Measurements from ENCODE around the gene CCL3.
"Not testable (repeated sequence)": the region's sequence is repeated elsewhere in the genome, so short reads cannot be mapped to it uniquely, and the experiment has no call there.

The CCL3 gene

DNA sequence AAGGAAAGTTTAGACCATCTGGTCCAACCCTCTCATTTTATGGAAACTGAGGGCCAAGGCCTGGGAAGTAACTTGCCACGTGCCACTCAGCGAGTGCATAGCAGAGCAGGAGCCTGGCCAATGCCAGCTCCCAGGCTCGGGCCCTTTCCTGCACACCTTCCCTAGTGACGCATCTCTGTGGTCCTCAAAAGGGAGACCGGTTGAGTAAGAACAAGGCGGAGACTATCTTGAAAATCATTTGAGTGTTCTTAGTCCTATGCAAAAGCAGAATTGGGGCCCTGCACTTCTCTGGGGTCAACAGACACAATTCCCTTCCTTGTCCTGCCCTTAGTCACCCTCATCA is 16.5 kb upstream of the CCL3 start:
- Mint-ChIP-seq H3K4me1 (no peaks in the 10 kb centered on the region), H3K27me3 (peaks cover 26% of the 10 kb centered on the region), H3K4me3 (no peak overlapping the region)

DNA sequence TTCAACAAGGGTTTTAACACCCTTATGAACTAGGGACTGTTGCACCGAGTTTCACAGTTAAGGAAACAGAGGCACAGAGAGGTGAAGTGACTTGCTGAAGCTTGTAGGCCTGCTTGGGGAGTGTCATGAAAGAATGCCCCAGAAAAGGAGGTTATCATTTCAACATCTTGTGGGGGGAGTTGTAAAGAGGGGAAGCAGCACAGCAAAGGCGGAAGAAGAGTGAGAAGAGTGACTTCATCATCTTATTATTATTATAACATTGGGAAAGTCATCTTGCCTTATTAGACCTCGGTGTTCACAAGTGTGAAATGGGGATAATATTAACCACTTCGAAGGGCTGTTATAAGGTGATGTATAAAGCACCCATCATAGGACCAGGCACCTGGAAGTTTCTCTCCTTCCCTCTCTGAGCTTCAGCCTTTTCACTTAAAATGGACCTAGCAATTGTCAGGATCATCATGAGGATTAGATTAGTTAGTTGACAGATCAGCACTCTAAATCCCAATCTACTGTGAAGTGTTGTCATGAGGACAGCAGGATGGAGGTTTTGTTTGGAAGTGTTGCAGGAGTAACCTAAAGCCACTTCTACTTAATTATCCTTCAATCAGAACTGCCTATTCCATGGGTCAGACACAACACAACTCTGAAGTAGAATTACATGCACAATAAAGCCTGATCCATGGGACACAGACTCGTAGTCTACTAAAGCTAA is 16.0 kb upstream of the CCL3 start:
- DNase-seq = no peak
- no peaks in the 10 kb centered on the region for H3K36me3 Mint-ChIP-seq
- CTCF ChIA-PET = no interaction called here
- H3K9me3 Mint-ChIP-seq = no peaks in the 10 kb centered on the region
- no peaks in the 10 kb centered on the region for H3K4me1 Mint-ChIP-seq
- H3K27me3 Mint-ChIP-seq = peaks cover 26% of the 10 kb centered on the region
- no peak overlapping the region for H3K27ac Mint-ChIP-seq
- H3K4me3 Mint-ChIP-seq = no peak overlapping the region

More for the DNA sequence above, 16.5 kb upstream of the CCL3 start:
- H3K27ac Mint-ChIP-seq = no peak overlapping the region
- CTCF ChIA-PET = no interaction called here
- no peak for DNase-seq
- no peaks in the 10 kb centered on the region for H3K36me3 Mint-ChIP-seq
- H3K9me3 Mint-ChIP-seq = no peaks in the 10 kb centered on the region

DNA sequence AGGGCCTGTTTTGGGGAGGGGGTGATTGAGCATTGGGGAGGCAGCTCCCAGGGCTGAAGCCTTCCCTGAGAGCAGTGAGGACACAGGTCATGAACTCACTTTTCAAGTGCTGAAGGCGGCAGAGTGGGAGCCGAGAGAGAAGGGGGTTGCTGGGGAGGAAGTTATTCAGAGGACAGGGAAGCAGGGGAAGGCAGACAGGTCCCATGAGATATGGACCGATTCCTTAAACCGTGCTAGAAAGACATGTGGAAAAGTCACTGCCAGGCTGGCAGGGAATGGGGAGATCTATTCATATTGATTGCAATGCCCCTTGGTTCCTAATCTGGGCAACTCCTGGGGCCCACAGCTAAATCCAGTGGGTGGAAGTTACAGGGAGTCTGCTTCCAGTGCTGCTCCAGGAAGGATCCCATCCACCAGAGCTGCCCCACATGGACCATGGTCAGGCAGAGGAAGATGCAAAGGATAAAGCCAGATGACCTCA is 14.8 kb upstream of the CCL3 start:
- H3K36me3 Mint-ChIP-seq = no peaks in the 10 kb centered on the region
- H3K4me3 Mint-ChIP-seq = no peak overlapping the region
- H3K4me1 Mint-ChIP-seq = no peaks in the 10 kb centered on the region
- DNase-seq = no peak
- H3K27ac Mint-ChIP-seq = no peak overlapping the region
- H3K9me3 Mint-ChIP-seq = no peaks in the 10 kb centered on the region
- H3K27me3 Mint-ChIP-seq = peaks cover 31% of the 10 kb centered on the region
- CTCF ChIA-PET = interaction anchor here (0.6 to 1.4 kb wide), 2 partner anchors 32 to 33 kb away, joined by 3 to 4 read pairs; no protein-coding TSS in a partner anchor

DNA sequence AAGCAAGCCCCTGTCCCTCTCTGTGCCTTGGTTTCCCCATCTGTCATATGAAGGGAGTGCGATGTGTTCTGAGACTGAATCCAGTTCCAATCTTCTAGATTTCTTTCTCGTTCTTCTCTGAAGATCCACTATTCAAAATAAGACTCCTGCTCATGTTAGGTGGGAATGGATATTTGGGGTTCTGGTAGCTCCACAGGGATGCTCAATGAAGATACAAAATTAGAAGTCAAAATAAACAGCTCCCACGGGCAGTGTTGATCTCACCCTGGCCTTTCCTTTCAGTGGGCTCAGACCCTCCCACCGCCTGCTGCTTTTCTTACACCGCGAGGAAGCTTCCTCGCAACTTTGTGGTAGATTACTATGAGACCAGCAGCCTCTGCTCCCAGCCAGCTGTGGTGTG is 14.3 kb upstream of the CCL3 start:
- not testable (repeated sequence) for H3K27ac Mint-ChIP-seq, H3K4me1 Mint-ChIP-seq
- CTCF ChIA-PET = interaction anchor here (1.4 kb wide), 1 partner anchor 32 kb away, joined by 4 read pairs; no protein-coding TSS in a partner anchor

DNA sequence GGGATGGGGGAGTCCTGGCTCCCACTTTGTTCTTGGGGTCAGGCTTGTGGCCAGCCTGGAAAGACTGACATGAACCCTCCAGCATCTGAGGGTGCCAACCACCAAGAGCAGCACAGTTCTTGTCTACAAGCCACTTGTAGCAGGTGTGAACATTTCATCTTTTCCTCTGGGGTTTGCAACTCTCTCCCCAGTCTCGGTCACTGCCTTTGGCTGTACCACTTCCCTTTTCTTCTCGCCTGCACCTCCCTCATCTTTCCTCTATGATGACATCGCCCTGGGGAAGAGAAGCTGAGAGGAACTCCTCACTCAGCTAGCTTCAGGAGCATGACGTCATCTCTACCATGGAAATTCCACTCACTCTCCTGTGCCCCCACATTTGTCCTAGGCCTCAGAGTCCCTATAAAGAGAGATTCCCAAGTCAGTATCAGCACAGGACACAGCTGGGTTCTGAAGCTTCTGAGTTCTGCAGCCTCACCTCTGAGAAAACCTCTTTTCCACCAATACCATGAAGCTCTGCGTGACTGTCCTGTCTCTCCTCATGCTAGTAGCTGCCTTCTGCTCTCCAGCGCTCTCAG is 13.5 kb upstream of the CCL3 start, which contains the start of gene CCL4:
CCL4 (plus strand) TSS at position 427 of the 575 bp plus-strand sequence; CDS start at position 506, 79 bp downstream.
- H3K9me3 Mint-ChIP-seq, H3K4me1 Mint-ChIP-seq, H3K36me3 Mint-ChIP-seq, DNase-seq, H3K4me3 Mint-ChIP-seq, H3K27ac Mint-ChIP-seq: not testable (repeated sequence)
- CTCF ChIA-PET = interaction anchor here (1.4 kb wide), 1 partner anchor 31 kb away, joined by 4 read pairs; no protein-coding TSS in a partner anchor
- H3K27me3 Mint-ChIP-seq = peaks cover 32% of the 10 kb centered on the region

More for the DNA sequence above, 14.3 kb upstream of the CCL3 start:
- H3K9me3 Mint-ChIP-seq, DNase-seq, H3K4me3 Mint-ChIP-seq, H3K36me3 Mint-ChIP-seq: not testable (repeated sequence)
- peaks cover 31% of the 10 kb centered on the region for H3K27me3 Mint-ChIP-seq

DNA sequence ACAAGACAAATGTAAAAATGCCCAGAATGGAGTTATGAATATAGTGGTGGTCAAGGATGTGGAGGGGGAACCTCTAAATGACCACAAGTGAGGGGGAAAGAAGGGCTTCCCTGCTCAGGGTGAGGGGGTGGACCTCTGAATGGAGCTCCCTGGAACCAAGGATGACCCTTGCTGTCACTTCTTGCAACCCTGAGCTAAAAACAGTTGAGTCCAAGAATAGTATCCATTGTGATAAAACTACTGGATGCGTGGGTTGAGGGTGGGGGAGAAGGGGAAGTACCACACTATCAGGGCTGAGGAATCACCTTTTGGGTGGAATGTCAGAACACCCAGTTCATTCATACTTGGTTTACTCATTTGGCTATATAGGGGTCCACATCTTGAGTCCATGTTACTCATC is 9.1 kb upstream of the CCL3 start:
- H3K9me3 Mint-ChIP-seq, H3K36me3 Mint-ChIP-seq, H3K4me3 Mint-ChIP-seq, DNase-seq, CTCF ChIA-PET, H3K27ac Mint-ChIP-seq, H3K4me1 Mint-ChIP-seq: not testable (repeated sequence)
- H3K27me3 Mint-ChIP-seq = peaks cover 37% of the 10 kb centered on the region

DNA sequence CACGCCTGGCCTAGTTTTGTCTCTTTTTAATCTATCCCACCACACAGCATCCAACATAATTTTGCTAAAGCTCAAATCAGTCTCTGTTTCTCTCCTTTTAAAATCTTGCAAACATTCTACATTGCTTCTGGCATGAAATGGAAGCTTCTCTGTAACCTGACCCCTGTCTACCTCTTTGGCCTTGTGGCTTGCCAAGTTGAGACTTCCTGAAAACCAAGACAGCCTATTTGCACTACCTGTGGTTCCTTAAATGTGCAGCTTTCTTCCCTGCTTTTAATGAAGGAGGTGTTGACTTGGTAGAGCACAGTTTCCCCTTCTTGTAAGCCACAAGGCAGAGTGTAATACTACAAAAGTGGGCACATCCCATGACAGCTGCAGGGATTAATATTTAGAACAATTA is 6.0 kb upstream of the CCL3 start:
- H3K4me1 Mint-ChIP-seq = no peaks in the 10 kb centered on the region
- H3K27me3 Mint-ChIP-seq = peaks cover 36% of the 10 kb centered on the region
- no peak for DNase-seq
- H3K4me3 Mint-ChIP-seq = no peak overlapping the region
- no peaks in the 10 kb centered on the region for H3K9me3 Mint-ChIP-seq
- no peaks in the 10 kb centered on the region for H3K36me3 Mint-ChIP-seq
- H3K27ac Mint-ChIP-seq = no peak overlapping the region
- CTCF ChIA-PET = no interaction called here

DNA sequence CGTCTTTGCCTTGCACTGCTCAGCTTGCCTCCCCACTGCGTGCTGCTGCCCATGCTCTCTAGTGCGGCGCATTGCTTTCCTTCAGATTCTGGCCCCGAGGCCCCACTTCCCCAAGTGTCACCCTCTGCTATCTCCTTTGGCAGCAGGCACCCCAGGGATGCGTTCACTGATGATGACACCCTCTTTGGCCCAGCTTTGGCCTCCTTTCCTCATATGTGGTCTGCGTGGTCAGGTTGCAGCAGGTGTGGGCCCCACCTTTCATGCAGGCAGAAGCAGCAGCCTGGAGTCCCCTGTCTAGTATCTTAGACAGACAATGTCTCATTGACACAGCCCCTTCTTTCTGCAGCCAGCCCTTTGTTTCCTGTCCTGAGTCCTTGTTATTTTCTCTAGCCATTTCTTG is 4.8 kb upstream of the CCL3 start:
- Mint-ChIP-seq H3K4me3 (no peak overlapping the region), H3K4me1 (no peaks in the 10 kb centered on the region), H3K36me3 (no peaks in the 10 kb centered on the region), H3K27me3 (peaks cover 39% of the 10 kb centered on the region), H3K9me3 (no peaks in the 10 kb centered on the region), H3K27ac (no peak overlapping the region)
- CTCF ChIA-PET = no interaction called here
- no peak for DNase-seq

DNA sequence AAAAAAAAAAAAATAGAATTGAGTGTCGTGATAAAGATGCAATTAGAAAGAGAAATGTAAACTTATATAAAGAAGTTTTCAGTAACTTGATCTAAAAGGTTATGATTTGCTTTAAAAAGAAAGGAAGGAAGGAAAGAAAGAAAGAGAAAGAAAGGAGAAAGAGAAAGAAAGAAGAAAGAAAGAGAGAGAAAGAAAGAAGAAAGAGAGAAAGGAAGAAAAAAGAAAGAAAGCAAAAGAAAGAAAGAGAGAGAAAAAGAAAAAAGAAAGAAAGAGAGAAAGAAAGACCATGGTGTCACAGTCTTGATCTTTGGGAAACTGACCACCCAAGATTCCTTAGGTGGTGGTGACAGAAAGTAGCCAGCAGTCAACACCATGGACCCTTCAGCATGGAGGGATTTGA is 4.3 kb upstream of the CCL3 start:
- Mint-ChIP-seq H3K4me1 (no peaks in the 10 kb centered on the region), H3K4me3 (no peak overlapping the region), H3K27me3 (peaks cover 44% of the 10 kb centered on the region), H3K36me3 (no peaks in the 10 kb centered on the region), H3K27ac (no peak overlapping the region), H3K9me3 (no peaks in the 10 kb centered on the region)
- DNase-seq = no peak
- CTCF ChIA-PET = no interaction called here

DNA sequence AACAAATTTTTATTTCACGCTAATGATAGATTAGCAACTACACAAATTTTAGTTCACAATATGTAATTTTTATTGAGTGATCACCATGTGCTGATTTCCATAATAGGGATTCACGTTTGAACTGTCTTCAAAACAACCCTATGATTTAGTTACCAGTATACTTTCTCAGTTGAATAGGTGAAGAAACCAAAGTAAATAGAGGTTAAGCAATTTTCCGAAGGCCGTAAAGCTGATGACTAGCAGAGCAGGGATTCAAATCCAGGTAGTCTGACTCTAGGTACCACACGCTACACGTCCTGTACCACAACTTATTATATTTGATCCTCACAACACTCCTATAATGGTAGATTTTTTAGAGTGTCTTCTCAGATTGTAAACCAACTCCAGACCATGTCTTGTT is 2.8 kb upstream of the CCL3 start:
- not testable (repeated sequence) for H3K9me3 Mint-ChIP-seq, H3K4me1 Mint-ChIP-seq, DNase-seq, H3K27ac Mint-ChIP-seq, H3K4me3 Mint-ChIP-seq, H3K36me3 Mint-ChIP-seq
- CTCF ChIA-PET = interaction anchor here (1.3 kb wide), 1 partner anchor 14 kb away, joined by 4 read pairs; no protein-coding TSS in a partner anchor
- H3K27me3 Mint-ChIP-seq = peaks cover 49% of the 10 kb centered on the region

DNA sequence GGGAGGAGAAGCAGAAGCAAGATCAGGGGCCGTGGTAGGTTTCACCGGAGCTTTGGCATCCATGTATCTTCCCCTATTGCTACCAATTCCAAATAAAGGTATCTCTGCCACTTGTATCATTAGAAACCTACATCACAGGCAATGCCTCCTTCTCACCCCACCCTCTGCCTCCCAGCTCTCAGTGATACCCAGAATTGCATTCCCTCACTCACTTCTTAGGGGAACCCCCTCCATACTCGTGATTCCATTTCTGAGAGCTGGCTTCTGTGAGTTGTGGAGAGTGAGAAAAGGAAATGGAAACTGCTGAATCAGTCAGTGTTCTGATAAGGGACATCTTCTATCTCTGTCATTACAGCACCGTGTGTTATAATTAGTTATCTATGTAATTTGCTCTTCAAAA is 2.3 kb upstream of the CCL3 start:
- Mint-ChIP-seq H3K4me1 (no peaks in the 10 kb centered on the region), H3K9me3 (no peaks in the 10 kb centered on the region), H3K27ac (no peak overlapping the region), H3K4me3 (no peak overlapping the region), H3K36me3 (no peaks in the 10 kb centered on the region), H3K27me3 (peaks cover 49% of the 10 kb centered on the region)
- CTCF ChIA-PET = interaction anchor here (1.3 kb wide), 1 partner anchor 14 kb away, joined by 4 read pairs; no protein-coding TSS in a partner anchor
- DNase-seq = no peak

DNA sequence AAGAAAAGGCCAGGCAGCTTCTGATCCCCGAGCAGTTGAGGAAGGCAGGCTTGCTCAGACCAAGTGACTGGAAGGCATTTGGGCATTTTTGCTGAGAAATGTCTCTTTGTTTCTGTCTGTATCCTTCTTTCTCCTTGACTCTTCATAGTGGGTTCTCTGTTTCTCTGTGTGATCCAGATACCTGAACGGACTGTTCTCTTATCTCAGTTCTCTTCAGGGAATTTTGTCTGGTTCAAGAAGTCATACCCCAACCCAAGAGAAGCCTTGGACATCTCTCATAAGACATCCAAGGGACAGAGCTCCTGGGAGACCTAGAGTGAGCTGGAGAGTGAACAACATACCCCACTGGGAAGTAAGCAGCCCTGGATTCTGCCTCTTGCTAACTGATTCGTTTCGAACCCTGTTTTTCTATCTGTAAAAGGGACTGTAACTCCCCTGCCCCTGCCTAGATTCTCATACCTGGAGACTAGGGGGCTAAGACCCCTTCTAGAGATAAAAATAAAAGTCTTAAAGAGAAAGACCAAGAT is 541 bp downstream of the CCL3 start:
- Mint-ChIP-seq H3K27me3 (peaks cover 39% of the 10 kb centered on the region), H3K36me3 (no peaks in the 10 kb centered on the region), H3K9me3 (no peaks in the 10 kb centered on the region), H3K4me1 (no peaks in the 10 kb centered on the region), H3K4me3 (no peak overlapping the region), H3K27ac (no peak overlapping the region)
- CTCF ChIA-PET = interaction anchor here (0.9 kb wide), 1 partner anchor 17 kb away, joined by 4 read pairs; no protein-coding TSS in a partner anchor
- DNase-seq = no peak

DNA sequence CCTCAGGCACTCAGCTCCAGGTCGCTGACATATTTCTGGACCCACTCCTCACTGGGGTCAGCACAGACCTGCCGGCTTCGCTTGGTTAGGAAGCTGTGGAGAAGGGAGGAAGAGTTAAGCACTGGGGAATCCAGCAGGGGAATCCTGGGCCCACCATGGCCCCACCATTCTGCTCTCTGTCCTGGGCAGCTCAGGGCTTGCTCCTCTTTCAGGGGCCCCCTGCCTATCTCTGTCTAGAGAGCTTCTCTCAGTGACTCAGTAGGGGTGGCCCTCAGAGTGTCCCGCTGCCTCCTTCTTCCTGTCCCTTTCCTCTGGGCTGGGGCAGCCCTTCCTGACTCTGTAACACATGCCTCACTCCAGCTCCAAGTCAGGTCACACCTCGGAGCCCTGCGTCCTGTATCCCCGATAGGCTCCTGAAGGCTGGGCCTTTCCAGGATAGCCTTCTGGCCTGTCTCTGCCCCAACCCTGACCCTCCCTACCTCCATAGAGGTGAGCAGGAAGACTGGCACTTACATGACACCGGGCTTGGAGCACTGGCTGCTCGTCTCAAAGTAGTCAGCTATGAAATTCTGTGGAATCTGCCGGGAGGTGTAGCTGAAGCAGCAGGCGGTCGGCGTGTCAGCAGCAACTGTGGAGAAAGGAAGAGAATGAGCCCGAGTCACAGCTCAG is 1.1 kb downstream of the CCL3 start:
- H3K9me3 Mint-ChIP-seq = no peaks in the 10 kb centered on the region
- CTCF ChIA-PET = interaction anchor here (0.9 kb wide), 1 partner anchor 16 kb away, joined by 4 read pairs; no protein-coding TSS in a partner anchor
- peaks cover 34% of the 10 kb centered on the region for H3K27me3 Mint-ChIP-seq
- no peak overlapping the region for H3K4me3 Mint-ChIP-seq
- H3K4me1 Mint-ChIP-seq = no peaks in the 10 kb centered on the region
- DNase-seq = no peak
- no peaks in the 10 kb centered on the region for H3K36me3 Mint-ChIP-seq
- H3K27ac Mint-ChIP-seq = no peak overlapping the region

DNA sequence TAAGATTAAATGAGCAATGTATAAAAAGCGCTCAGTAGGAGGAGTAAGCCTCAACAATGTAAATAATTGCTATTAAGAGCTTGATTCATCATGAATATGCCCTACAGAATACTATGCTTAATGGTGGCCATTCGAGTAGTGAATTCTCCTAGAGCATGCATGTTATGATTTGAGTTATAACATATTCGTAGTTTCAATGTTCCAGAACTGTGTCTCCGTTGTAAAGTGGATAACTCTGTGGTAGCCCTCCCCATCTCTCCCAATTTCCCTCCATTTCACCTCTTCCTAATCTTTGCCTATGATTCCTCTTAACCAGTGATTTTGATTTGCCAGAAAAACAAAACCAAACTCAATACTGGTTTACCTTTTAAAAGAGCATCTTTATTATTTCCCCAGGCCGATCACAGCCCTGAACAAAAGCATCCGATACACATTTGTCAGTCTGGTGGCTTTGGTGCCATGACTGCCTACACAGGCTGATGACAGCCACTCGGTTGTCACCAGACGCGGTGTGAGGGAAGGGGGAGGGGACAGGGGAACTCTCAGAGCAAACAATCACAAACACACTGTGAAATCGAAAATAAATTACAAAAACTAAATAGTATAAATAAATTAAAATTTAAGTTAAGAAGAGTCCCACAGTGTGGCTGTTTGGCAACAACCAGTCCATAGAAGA is 1.9 kb downstream of the CCL3 start:
- CTCF ChIA-PET, H3K27ac Mint-ChIP-seq, H3K4me1 Mint-ChIP-seq, H3K9me3 Mint-ChIP-seq, H3K4me3 Mint-ChIP-seq, H3K36me3 Mint-ChIP-seq, DNase-seq: not testable (repeated sequence)
- peaks cover 34% of the 10 kb centered on the region for H3K27me3 Mint-ChIP-seq
